Esophagus muscularis mucosa (tissue), 4 donors: ENCODE measurements around the gene NDUFS3. TPM values are rescaled to one million over a fixed set of nuclear protein-coding genes. Genes with fewer than 3 reads are reported as not detected.
"Not testable (repeated sequence)": the region's sequence is repeated elsewhere in the genome, so short reads cannot be mapped to it uniquely, and the experiment has no call there.

Source experiments
- DNase-seq: peaks from one replicate; pipeline ENCODE4 v3.0.0-alpha.2; 2017; ENCODE audit errors: extremely low spot score
- H3K27ac ChIP-seq, 4 donors: fragments of 200-600 bp; sonication (generic); replicated peaks in 1 of 4; 1 replicate in 3 of 4; 2 replicates in 1 of 4; pipeline ENCODE4 v1.5.1; 2016 to 2019; ENCODE audit warnings: mild to moderate bottlenecking in 1 of 4
- H3K27me3 ChIP-seq, 4 donors: fragments of 200-600 bp; sonication (generic); one replicate each; pipeline versions ENCODE4 v1.5.1 to v1.6.0; 2016 to 2019
- H3K36me3 ChIP-seq, 4 donors: fragments of 200-600 bp; sonication (generic); one replicate each; pipeline ENCODE4 v1.5.1; 2016 to 2019
- H3K4me1 ChIP-seq, 4 donors: fragments of 200-600 bp; sonication (generic); one replicate each; pipeline ENCODE4 v1.5.1; 2016 to 2019
- H3K4me3 ChIP-seq, 4 donors: fragments of 200-600 bp; sonication (generic); 1 replicate in 2 of 4; 2 replicates in 2 of 4; pipeline ENCODE4 v1.5.1; 2016 to 2019; ENCODE audit warnings: mild to moderate bottlenecking in 4 of 4, moderate library complexity in 1 of 4
- H3K9me3 ChIP-seq, 4 donors: fragments of 200-600 bp; sonication (generic); 1 replicate in 3 of 4; 2 replicates in 1 of 4; pipeline ENCODE4 v1.5.1; 2016 to 2019
- CTCF ChIP-seq, 3 experiments: fragments of 200-600 bp in 2 of 3; fragments of 450-650 bp in 1 of 3; sonication (generic) in 2 of 3; IDR thresholded peaks; one replicate each; pipeline ENCODE4 v1.5.1; 2017 to 2019; ENCODE audit warnings: antibody characterized with exemption in 3 of 3, mild to moderate bottlenecking in 2 of 3, moderate library complexity in 1 of 3
- EP300 ChIP-seq: sonication (generic); formaldehyde crosslinking; IDR thresholded peaks from one replicate; pipeline ENCODE4 v1.6.1; 2017; ENCODE audit warnings: antibody characterized with exemption
- POLR2A ChIP-seq: fragments of 450-650 bp; IDR thresholded peaks from one replicate; pipeline ENCODE4 v1.6.1; 2017; ENCODE audit warnings: antibody characterized with exemption, moderate library complexity, mild to moderate bottlenecking, low read depth
- POLR2AphosphoS5 ChIP-seq, 2 donors: sonication (generic); formaldehyde crosslinking; IDR thresholded peaks; one replicate each; pipeline ENCODE4 v1.6.1; 2017; ENCODE audit warnings: antibody characterized with exemption in 2 of 2
- WGBS: methylation state at CpG from one replicate; pipeline ENCODE4 v1.1.5; 2018; 5-methylcytosine and 5-hydroxymethylcytosine counted together
- intact Hi-C: fragments of 100-400 bp; cut with DNase I; formaldehyde crosslinking; loops from one replicate; pipeline ENCODE4 v1.15.1; 2023
- total RNA-seq, 4 donors: library from RNA; depleted of rRNA; stranded (reverse); fragments of >200 nt; gene quantifications; one replicate each; pipeline versions ENCODE4 v1.1.0 to v1.2.1, GENCODE V29; 2016

NDUFS3 gene
- total RNA-seq, 4 donors from 2014 or later, result 53.5 to 76.7 (median 72.0) TPM

GRCh38 chr11:47558695-47559094 lies 20.2 kb upstream of the NDUFS3 start:
- H3K27me3 ChIP-seq, result no peaks in the 10 kb centered on the region
- H3K4me3 ChIP-seq, result no peak overlapping the region
- H3K4me1 ChIP-seq, result peaks cover 0 to 4% (median under 1%) of the 10 kb centered on the region in 4 donors
- no peak for DNase-seq
- WGBS, result 100% methylated on average over 1 of the region's 1 CpG
- intact Hi-C loops, result no loop called here
- TF ChIP-seq EP300 (no peak), CTCF (IDR thresholded peaks at IDR 0.05) (no peak), POLR2AphosphoS5 (IDR thresholded peaks at IDR 0.05) (no peak), POLR2A (no peak)
- no peak overlapping the region for H3K27ac ChIP-seq
- no peaks in the 10 kb centered on the region for H3K36me3 ChIP-seq
- H3K9me3 ChIP-seq, result no peaks in the 10 kb centered on the region

- TF ChIP-seq POLR2A, result no peak
- no peak for TF ChIP-seq EP300
- TF ChIP-seq POLR2AphosphoS5 (IDR thresholded peaks at IDR 0.05), result no peak
- TF ChIP-seq CTCF (IDR thresholded peaks at IDR 0.05), result no peak
- WGBS, result 88% methylated on average over 2 of the region's 2 CpGs
- intact Hi-C loops, result no loop called here
These were observed 18.4 kb upstream of the NDUFS3 start for GRCh38 chr11:47560426-47560825.

GRCh38 chr11:47562393-47562792 lies 16.5 kb upstream of the NDUFS3 start:
- H3K27ac ChIP-seq, H3K9me3 ChIP-seq, H3K4me3 ChIP-seq, DNase-seq, H3K27me3 ChIP-seq, H3K36me3 ChIP-seq, intact Hi-C loops: not testable (repeated sequence)
- 96% methylated on average over 4 of the region's 4 CpGs for WGBS
- peaks cover 11 to 26% (median 25%) of the 10 kb centered on the region in 4 donors for H3K4me1 ChIP-seq

More at GRCh38 chr11:47560426-47560825, 18.4 kb upstream of the NDUFS3 start:
- H3K27me3 ChIP-seq, result no peaks in the 10 kb centered on the region
- no peak overlapping the region for H3K4me3 ChIP-seq
- DNase-seq, result no peak
- no peaks in the 10 kb centered on the region for H3K9me3 ChIP-seq
- H3K4me1 ChIP-seq, result peaks cover 8 to 12% (median 10%) of the 10 kb centered on the region in 4 donors
- H3K36me3 ChIP-seq, result no peaks in the 10 kb centered on the region
- no peak overlapping the region for H3K27ac ChIP-seq

GRCh38 chr11:47564366-47564765 lies 14.5 kb upstream of the NDUFS3 start:
- Histone ChIP-seq H3K4me1 (peaks cover 11 to 30% (median 27%) of the 10 kb centered on the region in 4 donors), H3K36me3 (peaks cover 0 to 13% (median 3%) of the 10 kb centered on the region in 4 donors)
- intact Hi-C loops, DNase-seq, H3K9me3 ChIP-seq, H3K27ac ChIP-seq, H3K4me3 ChIP-seq, H3K27me3 ChIP-seq: not testable (repeated sequence)
- WGBS, result 94% methylated on average over 10 of the region's 10 CpGs

GRCh38 chr11:47564933-47565339 lies 13.9 kb upstream of the NDUFS3 start:
- peak overlapping the region; percentile 80 to 88 (median 82) for H3K27ac ChIP-seq
- DNase-seq, result no peak
- intact Hi-C loops, result no loop called here
- no peaks in the 10 kb centered on the region for H3K9me3 ChIP-seq
- TF ChIP-seq CTCF (IDR thresholded peaks at IDR 0.05) (no peak), POLR2A (no peak), EP300 (no peak), POLR2AphosphoS5 (IDR thresholded peaks at IDR 0.05) (no peak)
- peaks cover 11 to 30% (median 27%) of the 10 kb centered on the region in 4 donors for H3K4me1 ChIP-seq
- peak overlapping the region; percentile 74 to 99 (median 89) for H3K4me3 ChIP-seq
- no peaks in the 10 kb centered on the region for H3K27me3 ChIP-seq
- 23% methylated on average over 8 of the region's 11 CpGs for WGBS
- peaks cover 0 to 19% (median 9%) of the 10 kb centered on the region in 4 donors for H3K36me3 ChIP-seq
